ENCODE measurements around the gene CPM.

DNA sequence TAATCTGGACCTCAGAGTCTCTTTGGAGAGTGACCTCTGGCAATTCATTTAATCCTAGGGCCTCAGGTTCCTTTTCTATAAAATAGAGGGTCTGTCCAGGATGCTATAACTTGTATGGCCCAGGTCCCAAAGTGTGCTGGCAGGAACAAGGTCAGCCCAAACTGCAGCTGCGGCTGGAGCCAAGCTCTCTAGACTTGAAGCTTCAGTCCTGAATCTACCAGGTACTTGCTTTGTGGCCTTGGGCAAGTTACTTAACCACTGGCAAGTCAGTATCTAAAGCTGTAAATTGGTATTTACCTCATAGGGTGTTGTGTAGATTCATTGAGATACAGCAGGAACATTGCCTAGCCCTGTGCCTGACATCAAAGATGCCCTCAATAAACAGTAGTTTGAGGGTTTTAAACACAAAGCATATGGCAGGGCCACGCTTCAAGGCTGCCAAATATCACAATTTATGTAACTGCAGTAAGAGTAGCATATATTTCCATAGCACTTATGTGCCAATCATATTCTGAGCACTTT lies 21.7 kb downstream of the CPM start:
- TF ChIP-seq, protein P1, sequence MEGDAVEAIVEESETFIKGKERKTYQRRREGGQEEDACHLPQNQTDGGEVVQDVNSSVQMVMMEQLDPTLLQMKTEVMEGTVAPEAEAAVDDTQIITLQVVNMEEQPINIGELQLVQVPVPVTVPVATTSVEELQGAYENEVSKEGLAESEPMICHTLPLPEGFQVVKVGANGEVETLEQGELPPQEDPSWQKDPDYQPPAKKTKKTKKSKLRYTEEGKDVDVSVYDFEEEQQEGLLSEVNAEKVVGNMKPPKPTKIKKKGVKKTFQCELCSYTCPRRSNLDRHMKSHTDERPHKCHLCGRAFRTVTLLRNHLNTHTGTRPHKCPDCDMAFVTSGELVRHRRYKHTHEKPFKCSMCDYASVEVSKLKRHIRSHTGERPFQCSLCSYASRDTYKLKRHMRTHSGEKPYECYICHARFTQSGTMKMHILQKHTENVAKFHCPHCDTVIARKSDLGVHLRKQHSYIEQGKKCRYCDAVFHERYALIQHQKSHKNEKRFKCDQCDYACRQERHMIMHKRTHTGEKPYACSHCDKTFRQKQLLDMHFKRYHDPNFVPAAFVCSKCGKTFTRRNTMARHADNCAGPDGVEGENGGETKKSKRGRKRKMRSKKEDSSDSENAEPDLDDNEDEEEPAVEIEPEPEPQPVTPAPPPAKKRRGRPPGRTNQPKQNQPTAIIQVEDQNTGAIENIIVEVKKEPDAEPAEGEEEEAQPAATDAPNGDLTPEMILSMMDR (conservative IDR thresholded peaks at IDR 0.05) = no peak
- TF ChIP-seq EZH2 (IDR thresholded peaks at IDR 0.05; ENCODE audit: low read depth) = no peak
